Omental fat pad (tissue), 4 donors: ENCODE data around the gene LRRC49. TPM values are rescaled to one million over a fixed set of nuclear protein-coding genes. Genes with fewer than 3 reads are reported as not detected.
"Not testable (repeated sequence)": the region's sequence is repeated elsewhere in the genome, so short reads cannot be mapped to it uniquely, and the experiment has no call there.

Experiments
- ATAC-seq: fragments of 150-250 bp; one replicate; pipeline ENCODE4 v1.9.1; 2016; ENCODE audit warnings: mild to moderate bottlenecking, moderate library complexity; ENCODE audit not compliant: low FRiP score
- DNase-seq: peaks from one replicate; pipeline ENCODE4 v3.0.0-alpha.2; 2019; ENCODE audit warnings: low spot score
- total RNA-seq, 4 donors: library from RNA; depleted of rRNA; stranded (reverse); fragments of >200 nt; gene quantifications; one replicate each; pipeline ENCODE4 v1.1.0, GENCODE V29; 2016
- TF ChIP-seq, protein P1 (sequence below), 3 donors: fragments of 450-650 bp; IDR thresholded peaks; one replicate each; pipeline ENCODE4 v1.5.1; 2016 to 2017; ENCODE audit warnings: antibody characterized with exemption in 3 of 3, mild to moderate bottlenecking in 3 of 3, moderate library complexity in 2 of 3

LRRC49 gene
- total RNA-seq, 4 donors from 2014 or later, result 2.5 to 7.1 (median 5.0) TPM

GRCh38 chr15:70931821-70932220, 39.2 kb downstream of the LRRC49 start:
- TF ChIP-seq, protein P1, sequence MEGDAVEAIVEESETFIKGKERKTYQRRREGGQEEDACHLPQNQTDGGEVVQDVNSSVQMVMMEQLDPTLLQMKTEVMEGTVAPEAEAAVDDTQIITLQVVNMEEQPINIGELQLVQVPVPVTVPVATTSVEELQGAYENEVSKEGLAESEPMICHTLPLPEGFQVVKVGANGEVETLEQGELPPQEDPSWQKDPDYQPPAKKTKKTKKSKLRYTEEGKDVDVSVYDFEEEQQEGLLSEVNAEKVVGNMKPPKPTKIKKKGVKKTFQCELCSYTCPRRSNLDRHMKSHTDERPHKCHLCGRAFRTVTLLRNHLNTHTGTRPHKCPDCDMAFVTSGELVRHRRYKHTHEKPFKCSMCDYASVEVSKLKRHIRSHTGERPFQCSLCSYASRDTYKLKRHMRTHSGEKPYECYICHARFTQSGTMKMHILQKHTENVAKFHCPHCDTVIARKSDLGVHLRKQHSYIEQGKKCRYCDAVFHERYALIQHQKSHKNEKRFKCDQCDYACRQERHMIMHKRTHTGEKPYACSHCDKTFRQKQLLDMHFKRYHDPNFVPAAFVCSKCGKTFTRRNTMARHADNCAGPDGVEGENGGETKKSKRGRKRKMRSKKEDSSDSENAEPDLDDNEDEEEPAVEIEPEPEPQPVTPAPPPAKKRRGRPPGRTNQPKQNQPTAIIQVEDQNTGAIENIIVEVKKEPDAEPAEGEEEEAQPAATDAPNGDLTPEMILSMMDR (IDR thresholded peaks at IDR 0.05), result no peak
- ATAC-seq (no peak), DNase-seq (no peak)

- ATAC-seq (no peak), DNase-seq (no peak)
- TF ChIP-seq, protein P1 (IDR thresholded peaks at IDR 0.05), result no peak
Measured at GRCh38 chr15:70932397-70932796, 39.8 kb downstream of the LRRC49 start.

- TF ChIP-seq, protein P1 (IDR thresholded peaks at IDR 0.05), result no peak
- ATAC-seq, result no peak
- DNase-seq, result no peak
Measured at GRCh38 chr15:70933411-70933810, 40.8 kb downstream of the LRRC49 start.

GRCh38 chr15:70935631-70936030, 43.0 kb downstream of the LRRC49 start:
- no peak for ATAC-seq
- DNase-seq, result no peak
- TF ChIP-seq, protein P1 (IDR thresholded peaks at IDR 0.05), result no peak

GRCh38 chr15:70936326-70936725, 43.7 kb downstream of the LRRC49 start:
- ATAC-seq (no peak), DNase-seq (no peak)
- TF ChIP-seq, protein P1 (IDR thresholded peaks at IDR 0.05), result no peak

DNA sequence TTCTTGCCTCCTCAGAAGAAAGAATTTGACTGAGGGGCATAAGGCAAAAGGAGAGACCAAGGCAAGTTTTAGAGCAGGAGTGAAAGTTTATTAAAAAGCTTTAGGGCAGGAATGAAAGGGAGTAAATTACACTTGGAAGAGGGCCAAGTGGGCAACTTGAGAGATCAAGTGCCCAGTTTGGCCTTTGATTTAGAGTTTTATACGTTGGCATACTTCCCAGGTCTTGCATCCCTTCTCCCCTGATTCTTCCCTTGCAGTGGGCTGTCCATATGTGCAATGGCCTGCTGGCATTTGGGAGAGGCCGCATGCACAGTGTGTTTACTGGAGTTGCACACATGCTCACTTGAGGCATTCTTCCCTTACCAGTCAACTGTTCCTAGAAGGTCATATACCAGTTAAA, 50.7 kb downstream of the LRRC49 start:
- not testable (repeated sequence) for DNase-seq, ATAC-seq

DNA sequence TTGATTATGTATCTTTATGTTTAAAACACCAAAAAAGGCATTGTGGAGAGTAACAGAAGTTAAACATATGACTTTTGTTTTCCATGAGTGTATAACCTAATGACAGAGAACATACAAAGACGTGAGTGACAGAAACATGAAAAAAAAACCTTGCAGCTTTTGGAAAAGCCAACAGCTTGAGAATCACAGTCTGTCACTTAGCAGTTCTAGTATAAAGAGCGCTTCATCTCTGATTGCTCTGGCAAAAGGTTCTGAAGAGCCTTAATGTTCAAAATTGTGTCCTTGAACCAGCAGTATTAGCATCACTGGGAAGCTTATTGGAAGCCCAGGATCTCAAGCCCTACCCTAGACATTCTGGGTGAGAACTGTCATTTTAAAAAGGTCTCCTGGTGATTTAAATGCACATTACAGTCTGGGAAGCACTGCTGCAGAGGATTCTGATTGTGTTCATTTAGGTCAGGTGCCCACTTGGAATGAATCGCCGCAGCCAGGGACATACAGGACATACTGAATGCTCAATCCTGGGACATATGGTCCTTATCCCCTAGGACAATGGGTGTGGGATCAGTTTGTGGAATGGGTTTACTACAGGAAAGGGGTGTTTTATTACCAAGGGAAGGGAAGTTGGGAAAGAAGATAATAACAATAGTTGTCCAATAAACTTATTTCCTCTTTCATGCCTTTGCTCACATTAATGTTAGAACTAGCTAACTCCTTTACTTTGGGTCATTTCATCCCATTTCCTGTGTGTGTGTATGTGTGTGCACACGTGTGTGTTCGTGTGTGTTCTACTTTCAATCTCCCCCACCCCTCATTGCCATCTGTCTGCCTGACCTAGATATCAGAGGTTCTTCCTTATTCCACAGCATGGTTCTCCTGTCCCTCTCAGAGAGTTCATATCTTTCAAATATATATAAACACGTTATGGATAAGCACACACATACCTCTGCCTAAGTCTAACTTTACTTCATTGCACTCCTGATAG, 55.0 kb downstream of the LRRC49 start:
- TF ChIP-seq, protein P1 (IDR thresholded peaks at IDR 0.05), result no peak
- DNase-seq, result no peak
- ATAC-seq, result no peak
